ENCODE data around the gene ACKR2.

The ACKR2 gene

GRCh38 chr3:42827654-42828053 lies 18.4 kb downstream of the ACKR2 start:
- no peaks in the 10 kb centered on the region for H3K9me2 ChIP-seq (replicated peaks; ENCODE audit: control insufficient read depth, low read length)
- H3K27ac ChIP-seq (ENCODE audit: low read depth, low read length), result no peak overlapping the region
- peaks cover 30% of the 10 kb centered on the region for H3K27me3 ChIP-seq (ENCODE audit: control insufficient read depth, low read length)
- no peaks in the 10 kb centered on the region for H3K4me1 ChIP-seq (ENCODE audit: control insufficient read depth, low read length)
- no peaks in the 10 kb centered on the region for H4K20me1 ChIP-seq (ENCODE audit: control insufficient read depth, insufficient read depth, low read depth, low read length)
- H3K4me3 ChIP-seq (ENCODE audit: low read length), result no peak overlapping the region
- H3K9me3 ChIP-seq (ENCODE audit: control insufficient read depth, insufficient read depth, low read length), result no peaks in the 10 kb centered on the region
- H3K36me3 ChIP-seq (ENCODE audit: control insufficient read depth, low read length), result no peaks in the 10 kb centered on the region
- H3K79me2 ChIP-seq (ENCODE audit: control insufficient read depth, low read length), result no peaks in the 10 kb centered on the region
- TF ChIP-seq CTCF (IDR thresholded peaks at IDR 0.05; ENCODE audit: low read depth, low read length, poor library complexity, severe bottlenecking) (no peak), EZH2phosphoT487 (IDR thresholded peaks at IDR 0.05; ENCODE audit: borderline replicate concordance, low read length) (no peak)
- H3K4me2 ChIP-seq (ENCODE audit: low read length), result no peak overlapping the region
- H3F3A ChIP-seq (ENCODE audit: control insufficient read depth, insufficient read depth), result no peaks in the 10 kb centered on the region; the same call in 1 of the 2 replicates

GRCh38 chr3:42829083-42829627 lies 19.9 kb downstream of the ACKR2 start:
- Histone ChIP-seq H3K27ac (ENCODE audit: low read depth, low read length) (no peak overlapping the region), H3K4me1 (ENCODE audit: control insufficient read depth, low read length) (no peaks in the 10 kb centered on the region), H4K20me1 (ENCODE audit: control insufficient read depth, insufficient read depth, low read depth, low read length) (no peaks in the 10 kb centered on the region), H3K4me3 (ENCODE audit: low read length) (no peak overlapping the region), H3K27me3 (ENCODE audit: control insufficient read depth, low read length) (peaks cover 26% of the 10 kb centered on the region), H3K9me2 (replicated peaks; ENCODE audit: control insufficient read depth, low read length) (no peaks in the 10 kb centered on the region), H3K4me2 (ENCODE audit: low read length) (no peak overlapping the region), H3K36me3 (ENCODE audit: control insufficient read depth, low read length) (no peaks in the 10 kb centered on the region), H3K79me2 (ENCODE audit: control insufficient read depth, low read length) (no peaks in the 10 kb centered on the region), H3F3A (ENCODE audit: control insufficient read depth, insufficient read depth) (no peaks in the 10 kb centered on the region; the same call in 1 of the 2 replicates), H3K9me3 (ENCODE audit: control insufficient read depth, insufficient read depth, low read length) (no peaks in the 10 kb centered on the region)
- TF ChIP-seq EZH2phosphoT487 (IDR thresholded peaks at IDR 0.05; ENCODE audit: borderline replicate concordance, low read length) (no peak), CTCF (IDR thresholded peaks at IDR 0.05; ENCODE audit: low read depth, low read length, poor library complexity, severe bottlenecking) (no peak)

- no peaks in the 10 kb centered on the region for H4K20me1 ChIP-seq (ENCODE audit: control insufficient read depth, insufficient read depth, low read depth, low read length)
- no peaks in the 10 kb centered on the region for H3K79me2 ChIP-seq (ENCODE audit: control insufficient read depth, low read length)
- no peak overlapping the region for H3K4me2 ChIP-seq (ENCODE audit: low read length)
- no peaks in the 10 kb centered on the region; the same call in 1 of the 2 replicates for H3F3A ChIP-seq (ENCODE audit: control insufficient read depth, insufficient read depth)
- no peaks in the 10 kb centered on the region for H3K4me1 ChIP-seq (ENCODE audit: control insufficient read depth, low read length)
- no peak for TF ChIP-seq CTCF (IDR thresholded peaks at IDR 0.05; ENCODE audit: low read depth, low read length, poor library complexity, severe bottlenecking)
- TF ChIP-seq EZH2phosphoT487 (IDR thresholded peaks at IDR 0.05; ENCODE audit: borderline replicate concordance, low read length), result no peak
- H3K36me3 ChIP-seq (ENCODE audit: control insufficient read depth, low read length), result no peaks in the 10 kb centered on the region
- no peak overlapping the region for H3K4me3 ChIP-seq (ENCODE audit: low read length)
- peaks cover 22% of the 10 kb centered on the region for H3K27me3 ChIP-seq (ENCODE audit: control insufficient read depth, low read length)
- H3K9me3 ChIP-seq (ENCODE audit: control insufficient read depth, insufficient read depth, low read length), result no peaks in the 10 kb centered on the region
- H3K9me2 ChIP-seq (replicated peaks; ENCODE audit: control insufficient read depth, low read length), result no peaks in the 10 kb centered on the region
- H3K27ac ChIP-seq (ENCODE audit: low read depth, low read length), result no peak overlapping the region
Observed at GRCh38 chr3:42829628-42830436, 20.6 kb downstream of the ACKR2 start.

Data from DOHH2 (cell line).